ENCODE data around the gene DBH.
A peak's percentile ranks its signal among the peaks of the same experiment; 100 is the strongest.

The DBH gene

DNA sequence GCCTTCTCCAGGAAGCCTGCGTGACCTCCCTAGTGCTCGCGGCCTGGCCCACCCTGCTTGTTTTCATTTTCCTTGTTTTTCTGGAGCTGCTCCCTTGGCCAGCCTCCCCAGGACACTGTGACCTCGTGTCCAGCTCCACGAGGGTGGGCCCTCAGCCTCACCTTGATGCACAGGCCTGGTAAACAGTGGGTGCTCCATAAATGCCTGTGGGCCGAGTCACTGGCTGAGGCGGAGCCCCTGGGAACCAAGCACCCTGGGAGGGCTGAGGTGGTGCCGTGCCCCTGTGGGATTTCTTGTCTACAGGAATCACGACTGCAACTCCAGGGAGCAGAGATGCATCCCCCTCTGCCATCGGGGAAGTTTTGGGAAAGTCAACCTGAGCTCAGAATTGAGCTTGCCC is 44.2 kb upstream of the DBH start:
- TF ChIP-seq CTCF (IDR thresholded peaks at IDR 0.05) = no peak

- peak; percentile 38; the same call in 1 of the 2 replicates for TF ChIP-seq CTCF (IDR thresholded peaks at IDR 0.05)
Observed at GRCh38 chr9:133592731-133593409, 43.3 kb upstream of the DBH start.

GRCh38 chr9:133593587-133594253 is 42.4 kb upstream of the DBH start:
- no peak for TF ChIP-seq CTCF (IDR thresholded peaks at IDR 0.05)

GRCh38 chr9:133594310-133594709 is 41.9 kb upstream of the DBH start:
- TF ChIP-seq CTCF (IDR thresholded peaks at IDR 0.05) = no peak

GRCh38 chr9:133595910-133596309 is 40.3 kb upstream of the DBH start:
- no peak for TF ChIP-seq CTCF (IDR thresholded peaks at IDR 0.05)

- TF ChIP-seq CTCF (IDR thresholded peaks at IDR 0.05) = no peak
Observed at GRCh38 chr9:133597316-133597957, 38.7 kb upstream of the DBH start.

GRCh38 chr9:133598978-133599377 is 37.2 kb upstream of the DBH start:
- no peak for TF ChIP-seq CTCF (IDR thresholded peaks at IDR 0.05)

Data from LNCAP (cell line).